GM19397 (cell line): ENCODE data around the gene HTRA3.

Experiments
- ATAC-seq: cut with Tn5 transposase; IDR thresholded peaks from one replicate; pipeline ENCODE4 v1.9.1; 2021; ENCODE audit warnings: mild to moderate bottlenecking, moderate library complexity; ENCODE audit not compliant: unreplicated experiment

HTRA3 gene

GRCh38 chr4:8269535-8270417 lies at the start of gene HTRA3:
Gene HTRA3, plus strand, starts transcription at chr4:8269754. Its CDS starts 215 bp downstream, at chr4:8269969.
- ATAC-seq, result no peak

GRCh38 chr4:8220661-8221450 lies 48.7 kb upstream of the HTRA3 start:
- ATAC-seq, result no peak

GRCh38 chr4:8221476-8221875 lies 48.1 kb upstream of the HTRA3 start:
- ATAC-seq, result no peak

DNA sequence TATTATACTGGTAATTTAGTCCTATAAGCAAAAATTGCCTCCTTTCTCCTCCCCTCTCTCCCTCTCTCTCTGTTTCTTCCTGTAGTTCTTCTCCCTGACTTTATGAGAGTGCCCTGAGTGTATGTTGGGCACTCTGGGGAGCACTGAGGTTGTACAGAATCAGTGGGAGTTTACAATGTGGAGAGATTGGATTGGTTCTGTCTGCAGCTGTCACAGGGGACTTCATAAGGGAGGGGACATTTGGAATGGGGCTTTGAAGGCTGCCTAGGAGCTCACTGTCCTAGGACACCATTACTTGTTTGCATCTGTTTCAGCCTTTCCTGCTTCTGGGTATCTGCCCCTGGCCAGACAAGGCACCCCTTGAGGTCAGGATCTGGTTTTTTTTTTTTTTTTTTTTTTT lies 47.6 kb upstream of the HTRA3 start:
- no peak for ATAC-seq

DNA sequence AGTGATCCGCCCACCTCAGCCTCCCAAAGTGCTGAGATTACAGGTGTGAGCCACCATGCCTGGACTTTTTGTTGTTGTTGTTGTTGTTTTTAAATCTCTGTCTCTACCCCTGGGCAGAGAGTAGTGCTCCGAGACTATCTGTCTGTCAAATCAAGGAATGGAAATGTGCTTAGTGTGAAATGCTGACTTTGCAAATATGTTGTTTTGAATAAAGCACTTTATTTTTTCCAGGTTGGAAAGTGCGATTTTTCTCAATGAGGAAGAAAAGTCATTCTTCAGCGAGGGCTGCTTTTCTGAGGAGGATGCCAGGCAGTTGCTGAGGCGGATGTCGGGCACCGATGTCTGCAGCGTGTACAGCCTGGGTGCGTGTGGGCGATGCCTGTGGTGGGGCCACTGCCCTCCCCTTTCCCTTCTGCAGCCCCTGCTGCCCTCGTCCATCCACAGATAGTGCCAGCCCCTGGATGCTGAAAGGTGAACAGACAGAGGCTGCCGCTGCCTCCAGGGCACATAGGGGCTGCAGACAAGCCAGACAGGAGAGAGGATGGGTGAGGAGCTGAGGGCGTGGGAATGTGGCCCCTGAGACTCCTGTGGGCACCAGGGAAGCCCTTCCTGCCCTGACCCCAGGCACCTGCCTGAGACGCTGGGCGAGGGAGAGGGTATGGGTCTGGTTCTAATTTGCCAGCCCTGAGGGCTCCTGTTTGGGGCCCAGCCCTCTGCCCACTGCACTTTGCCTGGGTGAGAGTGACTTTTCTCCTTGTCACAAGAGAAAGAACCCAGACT lies 46.8 kb upstream of the HTRA3 start:
- ATAC-seq, result no peak

DNA sequence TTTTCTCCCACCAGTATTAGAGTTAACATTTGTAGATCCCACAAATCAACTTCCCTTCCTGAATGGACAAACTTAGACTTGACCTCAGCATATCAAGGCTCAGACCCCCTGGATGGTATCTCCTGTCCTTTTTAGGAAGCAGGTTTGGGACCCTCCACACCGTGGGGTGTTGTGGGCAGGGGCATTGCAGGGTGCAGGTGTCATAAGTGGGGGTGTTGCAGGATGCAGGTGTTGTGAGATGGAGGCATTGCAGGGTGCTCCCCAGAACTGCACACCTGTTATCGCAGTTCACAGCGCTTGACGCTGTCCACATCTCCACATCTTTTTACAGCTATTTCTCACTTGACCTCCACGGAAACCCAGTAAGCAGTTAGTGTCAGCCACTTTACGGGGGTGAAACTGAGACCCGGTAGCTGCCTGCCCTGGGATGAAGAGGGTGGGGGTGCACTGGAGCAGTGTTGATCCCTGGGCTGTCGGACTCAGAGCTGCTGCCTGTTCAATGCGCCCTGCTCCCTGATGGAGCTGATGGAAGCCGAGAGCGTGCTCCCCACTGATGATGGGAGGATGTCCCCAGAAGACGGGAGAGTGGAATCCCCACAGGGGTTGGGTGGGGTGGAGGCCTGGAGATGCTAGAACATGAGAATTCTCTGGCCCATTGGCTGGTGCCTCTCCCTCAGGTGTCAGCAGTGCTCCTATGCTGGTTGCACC lies 45.1 kb upstream of the HTRA3 start:
- no peak for ATAC-seq

DNA sequence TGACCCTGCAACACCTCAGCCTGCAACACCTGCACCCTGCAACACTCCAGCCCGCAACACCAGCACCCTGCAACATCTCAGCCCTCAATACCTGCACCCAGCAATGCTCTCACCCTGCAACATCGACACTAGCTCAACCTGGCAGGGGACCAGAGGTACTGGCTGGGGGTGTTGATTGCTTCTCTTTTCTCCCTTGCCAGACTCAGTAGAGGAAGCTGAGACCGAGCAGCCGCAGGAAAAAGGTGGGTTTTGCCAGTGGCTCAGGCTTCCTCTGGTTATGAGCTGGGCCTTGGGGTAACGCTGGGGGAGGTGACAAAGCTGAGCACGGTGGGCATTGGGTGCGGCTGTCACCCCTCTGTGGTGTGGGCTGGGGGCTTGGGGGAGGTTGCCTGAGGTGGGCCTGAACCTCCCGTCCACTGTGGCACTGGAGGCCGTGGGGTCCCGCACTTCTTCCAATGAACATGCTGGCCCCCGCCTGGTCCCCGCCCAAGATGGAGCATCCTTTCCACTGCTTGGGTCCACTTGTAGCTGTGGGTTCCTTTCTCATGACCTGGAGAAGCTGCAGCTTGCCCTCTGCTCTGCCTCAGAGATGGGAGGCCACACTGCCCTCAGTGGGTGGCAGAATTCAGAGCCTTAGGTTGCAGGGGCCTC lies 44.5 kb upstream of the HTRA3 start:
- ATAC-seq, result no peak

GRCh38 chr4:8225706-8226443 lies 43.7 kb upstream of the HTRA3 start:
- no peak for ATAC-seq

DNA sequence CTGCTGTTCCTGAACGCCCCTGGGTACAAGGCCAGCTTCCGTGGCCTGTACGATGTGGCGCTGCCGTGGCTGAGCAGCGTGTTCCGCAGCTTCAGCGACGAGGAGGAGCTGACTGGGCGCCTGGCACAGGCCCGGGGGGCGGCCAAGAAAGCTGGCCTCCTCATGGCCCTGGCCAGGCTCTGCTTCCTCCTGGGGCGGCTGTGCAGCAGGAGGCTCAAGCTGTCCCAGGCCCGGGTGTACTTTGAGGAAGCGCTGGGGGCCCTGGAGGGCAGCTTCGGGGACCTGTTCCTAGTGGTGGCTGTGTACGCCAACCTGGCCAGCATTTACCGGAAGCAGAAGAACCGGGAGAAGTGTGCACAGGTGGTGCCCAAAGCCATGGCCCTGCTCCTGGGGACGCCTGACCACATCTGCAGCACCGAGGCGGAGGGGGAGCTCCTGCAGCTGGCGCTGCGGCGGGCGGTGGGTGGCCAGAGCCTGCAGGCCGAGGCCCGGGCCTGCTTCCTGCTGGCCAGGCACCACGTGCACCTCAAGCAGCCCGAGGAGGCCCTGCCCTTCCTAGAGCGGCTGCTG lies 42.3 kb upstream of the HTRA3 start:
- no peak for ATAC-seq

GRCh38 chr4:8227771-8228318 lies 41.7 kb upstream of the HTRA3 start:
- no peak for ATAC-seq

DNA sequence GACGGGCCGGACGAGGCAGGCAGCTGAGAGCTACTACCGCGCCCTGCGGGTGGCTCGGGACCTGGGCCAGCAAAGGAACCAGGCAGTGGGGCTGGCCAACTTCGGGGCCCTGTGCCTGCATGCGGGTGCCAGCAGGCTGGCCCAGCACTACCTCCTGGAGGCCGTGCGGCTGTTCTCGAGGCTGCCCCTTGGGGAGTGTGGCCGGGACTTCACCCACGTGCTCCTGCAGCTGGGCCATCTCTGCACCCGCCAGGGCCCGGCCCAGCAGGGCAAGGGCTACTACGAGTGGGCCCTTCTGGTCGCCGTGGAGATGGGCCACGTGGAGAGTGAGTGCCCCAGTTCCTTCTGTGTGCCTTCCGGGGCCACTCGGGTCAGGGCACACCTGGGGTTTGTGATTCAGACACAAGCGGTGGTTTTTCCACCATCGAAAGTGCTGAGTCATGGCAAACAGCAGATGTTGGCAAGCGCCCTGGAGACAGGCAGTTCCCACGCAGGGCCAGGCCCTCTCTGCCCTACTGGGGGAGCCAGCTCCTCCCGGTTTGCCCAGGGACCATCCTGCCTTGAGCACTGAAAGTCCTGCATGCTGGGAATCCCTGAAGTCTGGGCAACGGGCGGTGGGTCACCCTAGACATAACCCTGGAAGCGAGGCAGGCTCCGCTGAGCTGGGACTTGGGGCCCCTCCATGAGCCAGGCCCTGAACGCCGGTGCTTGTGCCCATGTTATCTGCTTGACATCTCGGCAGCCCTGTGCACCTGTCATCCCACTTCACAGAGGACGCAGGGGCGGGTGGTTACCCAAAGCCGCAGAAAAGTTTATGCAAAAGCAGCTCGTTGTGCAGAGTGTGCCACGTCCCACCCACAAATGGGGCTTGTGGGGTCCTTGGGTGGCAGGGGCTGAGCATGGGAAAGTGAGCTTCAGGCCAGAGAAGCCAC lies 41.0 kb upstream of the HTRA3 start:
- ATAC-seq, result peak; percentile 76

DNA sequence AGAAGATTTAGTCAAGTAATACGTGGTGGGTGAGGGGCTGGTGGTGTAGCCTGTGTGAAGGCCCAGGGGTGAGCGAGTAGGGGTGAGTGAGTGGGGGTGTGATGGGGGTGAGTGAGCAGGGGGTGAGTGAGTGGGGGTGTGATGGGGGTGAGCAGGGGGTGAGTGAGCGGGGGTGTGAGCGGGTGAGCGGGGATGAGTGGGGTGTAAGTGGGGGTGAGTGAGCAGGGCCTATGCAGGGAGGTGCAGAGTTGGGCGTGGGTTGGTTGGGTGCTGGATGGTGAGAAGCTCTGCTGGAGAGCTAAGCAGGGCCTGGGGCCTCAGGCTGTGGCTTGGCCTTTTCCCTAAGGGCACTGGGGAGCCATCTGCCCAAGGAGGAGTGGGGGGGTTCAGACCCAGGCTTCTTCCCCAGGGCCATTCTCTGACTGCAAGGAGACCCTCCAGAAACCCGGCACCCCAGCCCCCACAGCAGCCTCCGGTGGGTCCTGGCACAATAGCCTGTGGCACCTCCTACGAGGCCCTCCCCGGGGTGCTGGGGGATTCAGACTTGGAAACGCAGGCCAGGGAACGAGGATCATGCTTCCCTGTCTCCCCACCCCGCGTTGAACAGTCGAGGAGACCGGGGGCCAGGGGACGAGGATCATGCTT lies 40.1 kb upstream of the HTRA3 start:
- ATAC-seq, result no peak

DNA sequence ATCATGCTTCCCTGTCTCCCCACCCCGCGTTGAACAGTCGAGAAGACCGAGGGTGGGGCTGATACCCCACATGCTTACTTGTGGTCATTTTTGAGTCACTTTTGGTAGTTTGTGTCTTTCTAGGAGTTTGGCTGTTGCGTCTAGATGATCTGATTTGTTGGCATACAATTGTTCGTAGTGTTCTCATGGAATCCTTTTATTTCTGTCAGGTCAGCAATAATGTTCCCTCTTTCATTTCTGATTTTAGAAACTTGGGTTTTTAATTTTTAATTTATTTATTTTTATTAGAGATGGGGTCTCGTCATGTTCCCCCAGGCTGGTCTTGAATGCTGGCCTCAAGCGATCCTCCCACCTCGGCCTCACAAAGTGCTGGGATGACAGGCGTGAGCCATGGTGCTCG lies 39.5 kb upstream of the HTRA3 start:
- no peak for ATAC-seq

GRCh38 chr4:8230891-8231290 lies 38.7 kb upstream of the HTRA3 start:
- ATAC-seq, result no peak

DNA sequence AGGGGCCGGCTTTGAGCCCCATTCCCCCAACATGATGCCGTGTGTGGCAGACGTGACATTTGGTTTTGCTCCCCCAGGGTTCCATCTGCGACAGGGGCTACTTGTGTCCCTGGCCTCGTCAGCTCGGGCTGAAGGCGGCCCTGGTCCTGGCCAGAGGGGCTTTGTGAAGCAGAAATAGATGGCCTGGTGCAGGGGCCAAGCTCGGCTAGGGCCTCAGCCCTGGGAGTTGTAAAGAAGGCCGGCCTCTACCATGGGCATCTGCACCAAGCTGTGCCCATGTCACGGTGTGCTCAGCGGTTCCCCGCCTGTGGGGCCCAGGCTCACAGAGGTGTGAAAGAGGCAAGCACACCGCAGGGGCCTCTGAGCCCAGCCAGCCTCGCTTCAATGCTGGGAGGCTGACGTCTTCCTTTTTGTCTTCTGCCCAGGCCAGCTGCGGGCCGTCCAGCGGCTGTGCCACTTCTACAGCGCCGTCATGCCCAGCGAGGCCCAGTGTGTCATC lies 38.0 kb upstream of the HTRA3 start:
- no peak for ATAC-seq

GRCh38 chr4:8232748-8233147 lies 36.8 kb upstream of the HTRA3 start:
- no peak for ATAC-seq
